Upper lobe of left lung (tissue), 4 donors: Measurements from ENCODE around the gene PRKCE.

ENCODE experiments used
- EP300 ChIP-seq, 4 donors: sonication (generic); formaldehyde crosslinking; IDR thresholded peaks; one replicate each; pipeline ENCODE4 v1.5.1; 2017; ENCODE audit warnings: antibody characterized with exemption in 4 of 4, control low read depth in 2 of 4
- POLR2A ChIP-seq, 4 donors: fragments of 450-650 bp; IDR thresholded peaks; one replicate each; pipeline ENCODE4 v1.5.1; 2016 to 2017; ENCODE audit warnings: antibody characterized with exemption in 4 of 4, mild to moderate bottlenecking in 2 of 4
- POLR2AphosphoS5 ChIP-seq, 2 donors: sonication (generic); formaldehyde crosslinking; IDR thresholded peaks; one replicate each; pipeline ENCODE4 v1.5.1; 2017; ENCODE audit warnings: antibody characterized with exemption in 2 of 2
- TF ChIP-seq, protein P1 (sequence below), 6 experiments: fragments of 450-650 bp in 4 of 6; fragments of 200-600 bp in 2 of 6; sonication (generic) in 2 of 6; IDR thresholded peaks; one replicate each; pipeline ENCODE4 v1.5.1; 2016 to 2019; ENCODE audit warnings: antibody characterized with exemption in 6 of 6

DNA sequence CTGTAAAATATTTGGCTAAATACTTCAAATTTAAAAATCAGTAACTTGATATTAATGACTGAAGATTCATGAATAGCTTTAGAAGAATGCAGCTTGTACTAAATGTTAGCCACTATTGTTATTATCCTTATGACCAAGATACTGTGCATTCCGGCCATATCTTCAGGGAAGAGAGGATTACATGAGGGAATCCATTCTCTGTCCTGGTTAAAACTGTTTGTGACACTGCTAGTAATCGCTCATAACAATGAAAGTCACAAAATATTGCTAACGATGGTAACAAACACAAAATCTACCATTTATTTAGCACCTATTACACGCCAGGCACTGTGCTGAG, 217.7 kb downstream of the PRKCE start:
- TF ChIP-seq, protein P1, sequence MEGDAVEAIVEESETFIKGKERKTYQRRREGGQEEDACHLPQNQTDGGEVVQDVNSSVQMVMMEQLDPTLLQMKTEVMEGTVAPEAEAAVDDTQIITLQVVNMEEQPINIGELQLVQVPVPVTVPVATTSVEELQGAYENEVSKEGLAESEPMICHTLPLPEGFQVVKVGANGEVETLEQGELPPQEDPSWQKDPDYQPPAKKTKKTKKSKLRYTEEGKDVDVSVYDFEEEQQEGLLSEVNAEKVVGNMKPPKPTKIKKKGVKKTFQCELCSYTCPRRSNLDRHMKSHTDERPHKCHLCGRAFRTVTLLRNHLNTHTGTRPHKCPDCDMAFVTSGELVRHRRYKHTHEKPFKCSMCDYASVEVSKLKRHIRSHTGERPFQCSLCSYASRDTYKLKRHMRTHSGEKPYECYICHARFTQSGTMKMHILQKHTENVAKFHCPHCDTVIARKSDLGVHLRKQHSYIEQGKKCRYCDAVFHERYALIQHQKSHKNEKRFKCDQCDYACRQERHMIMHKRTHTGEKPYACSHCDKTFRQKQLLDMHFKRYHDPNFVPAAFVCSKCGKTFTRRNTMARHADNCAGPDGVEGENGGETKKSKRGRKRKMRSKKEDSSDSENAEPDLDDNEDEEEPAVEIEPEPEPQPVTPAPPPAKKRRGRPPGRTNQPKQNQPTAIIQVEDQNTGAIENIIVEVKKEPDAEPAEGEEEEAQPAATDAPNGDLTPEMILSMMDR (IDR thresholded peaks at IDR 0.05), result no peak
- TF ChIP-seq POLR2A (IDR thresholded peaks at IDR 0.05) (no peak), EP300 (IDR thresholded peaks at IDR 0.05) (no peak), POLR2AphosphoS5 (IDR thresholded peaks at IDR 0.05) (no peak)
